PFSK-1 (cell line): ENCODE results near the gene FAM13C.

Experiments
- FOXP2 ChIP-seq: optimal IDR thresholded peaks from 2 replicates; pipeline ENCODE3; 2011; ENCODE audit warnings: borderline replicate concordance, control low read depth, inconsistent platforms; ENCODE audit not compliant: insufficient read depth; ENCODE audit errors: extremely low read length, extremely low read depth
- POLR2AphosphoS5 ChIP-seq: IDR thresholded peaks from 2 replicates; pipeline ENCODE4 v1.6.1; 2012; ENCODE audit warnings: low read depth, mild to moderate bottlenecking, control low read depth, low read length, moderate library complexity
- REST ChIP-seq, 2 experiments: IDR thresholded peaks; 2 replicates each; pipeline versions ENCODE4 v1.6.1 to v1.8.0; 2011 to 2012; ENCODE audit warnings: low read depth in 2 of 2, low read length in 2 of 2, control low read depth in 1 of 2, inconsistent platforms in 1 of 2, mild to moderate bottlenecking in 1 of 2, moderate library complexity in 1 of 2; ENCODE audit not compliant: insufficient read depth in 1 of 2
- SIN3A ChIP-seq: IDR thresholded peaks from 2 replicates; pipeline ENCODE4 v1.6.1; 2012; ENCODE audit warnings: mild to moderate bottlenecking, low read length, moderate library complexity, borderline replicate concordance; ENCODE audit not compliant: insufficient read depth
- TAF1 ChIP-seq: IDR thresholded peaks from 2 replicates; pipeline ENCODE4 v1.6.1; 2012; ENCODE audit warnings: low read length, control low read depth, borderline replicate concordance; ENCODE audit not compliant: insufficient read depth

The FAM13C gene

GRCh38 chr10:59323831-59324401 lies 38.4 kb downstream of the FAM13C start:
- TF ChIP-seq SIN3A (no peak), POLR2AphosphoS5 (no peak), TAF1 (no peak), FOXP2 (no peak), REST (IDR thresholded peaks at IDR 0.05; ENCODE audit: insufficient read depth in 1 of 2, low read depth in 2 of 2, low read length in 2 of 2) (no peak)

- TF ChIP-seq FOXP2 = no peak
- no peak for TF ChIP-seq REST (IDR thresholded peaks at IDR 0.05; ENCODE audit: insufficient read depth in 1 of 2, low read depth in 2 of 2, low read length in 2 of 2)
- TF ChIP-seq TAF1 = no peak
- TF ChIP-seq SIN3A = no peak
- TF ChIP-seq POLR2AphosphoS5 = no peak
Measured at GRCh38 chr10:59323036-59323459, 39.3 kb downstream of the FAM13C start.

GRCh38 chr10:59322131-59322530 lies 40.2 kb downstream of the FAM13C start:
- TF ChIP-seq TAF1 (no peak), SIN3A (no peak), POLR2AphosphoS5 (no peak), FOXP2 (no peak), REST (IDR thresholded peaks at IDR 0.05; ENCODE audit: insufficient read depth in 1 of 2, low read depth in 2 of 2, low read length in 2 of 2) (no peak)

- TF ChIP-seq FOXP2 = no peak
- TF ChIP-seq SIN3A = no peak
- TF ChIP-seq REST (IDR thresholded peaks at IDR 0.05; ENCODE audit: insufficient read depth in 1 of 2, low read depth in 2 of 2, low read length in 2 of 2) = no peak
- TF ChIP-seq TAF1 = no peak
Measured at GRCh38 chr10:59320355-59320754, 42.0 kb downstream of the FAM13C start.

GRCh38 chr10:59319854-59320253 lies 42.5 kb downstream of the FAM13C start:
- no peak for TF ChIP-seq REST (IDR thresholded peaks at IDR 0.05; ENCODE audit: insufficient read depth in 1 of 2, low read depth in 2 of 2, low read length in 2 of 2)
- TF ChIP-seq FOXP2 = no peak
- no peak for TF ChIP-seq TAF1
